Keratinocyte (primary cell): ENCODE measurements around the gene C6orf163. TPM values are rescaled to one million over a fixed set of nuclear protein-coding genes. Genes with fewer than 3 reads are reported as not detected.
"Not testable (repeated sequence)": the region's sequence is repeated elsewhere in the genome, so short reads cannot be mapped to it uniquely, and the experiment has no call there.

Experiments
- DNase-seq: peaks from one replicate; pipeline ENCODE4 v3.0.0-alpha.2; 2011; ENCODE audit warnings: low read depth, missing footprints, low spot score
- FAIRE-seq: peaks from 2 replicates; lab custom pipeline; 2011; peaks lifted over from hg19 to GRCh38; lab: Jason Lieb, UNC
- H2AFZ ChIP-seq: 2 replicates; pipeline ENCODE4 v1.6.0; 2012; ENCODE audit warnings: low read length, control low read depth, inconsistent platforms; ENCODE audit not compliant: control insufficient read depth
- H3K27ac ChIP-seq: 2 replicates; pipeline ENCODE4 v1.5.1; 2011; ENCODE audit warnings: low read length; ENCODE audit not compliant: control insufficient read depth, insufficient read depth
- H3K27me3 ChIP-seq: 3 replicates; pipeline ENCODE4 v1.6.0; 2011; ENCODE audit warnings: low read length; ENCODE audit not compliant: control insufficient read depth, insufficient read depth; ENCODE audit errors: extremely low read depth
- H3K36me3 ChIP-seq, 2 experiments: 2 replicates in 1 of 2; 3 replicates in 1 of 2; pipeline ENCODE4 v1.5.1; 2011; ENCODE audit warnings: low read length in 2 of 2, mild to moderate bottlenecking in 1 of 2; ENCODE audit not compliant: control insufficient read depth in 2 of 2, insufficient read depth in 2 of 2; ENCODE audit errors: extremely low read depth in 1 of 2
- H3K4me1 ChIP-seq: 3 replicates; pipeline ENCODE4 v1.5.1; 2011; ENCODE audit warnings: low read length; ENCODE audit not compliant: control insufficient read depth, insufficient read depth; ENCODE audit errors: extremely low read depth
- H3K4me2 ChIP-seq: 3 replicates; pipeline ENCODE4 v1.6.0; 2011; ENCODE audit warnings: low read depth, low read length; ENCODE audit not compliant: control insufficient read depth, insufficient read depth; ENCODE audit errors: extremely low read depth
- H3K4me3 ChIP-seq, 3 experiments: fragments of 200-600 bp in 1 of 3; sonication (generic) in 1 of 3; 2 replicates in 2 of 3; 3 replicates in 1 of 3; pipeline ENCODE4 v1.5.1; 2011 to 2016; ENCODE audit warnings: low read length in 3 of 3, mild to moderate bottlenecking in 3 of 3, control low read depth in 2 of 3, inconsistent platforms in 1 of 3, low read depth in 1 of 3, mixed read lengths in 1 of 3, mixed run types in 1 of 3, moderate library complexity in 1 of 3; ENCODE audit not compliant: control insufficient read depth in 2 of 3, insufficient read depth in 2 of 3; ENCODE audit errors: extremely low read depth in 1 of 3
- H3K79me2 ChIP-seq: 2 replicates; pipeline ENCODE4 v1.6.0; 2012; ENCODE audit warnings: low read length; ENCODE audit not compliant: control insufficient read depth, insufficient read depth
- H3K9ac ChIP-seq: 3 replicates; pipeline ENCODE4 v1.6.0; 2011; ENCODE audit warnings: low read length; ENCODE audit not compliant: control insufficient read depth, insufficient read depth; ENCODE audit errors: extremely low read depth
- H3K9me1 ChIP-seq: 3 replicates; pipeline ENCODE4 v1.6.0; 2011; ENCODE audit warnings: low read length; ENCODE audit not compliant: control insufficient read depth, insufficient read depth; ENCODE audit errors: extremely low read depth
- H3K9me3 ChIP-seq: 2 replicates; pipeline ENCODE4 v1.5.1; 2012; ENCODE audit warnings: low read depth, low read length; ENCODE audit not compliant: control insufficient read depth
- H4K20me1 ChIP-seq: 3 replicates; pipeline ENCODE4 v1.6.0; 2011; ENCODE audit warnings: low read length; ENCODE audit not compliant: control insufficient read depth, insufficient read depth; ENCODE audit errors: extremely low read depth
- CTCF ChIP-seq, 3 experiments: IDR thresholded peaks in 1 of 3; conservative IDR thresholded peaks in 1 of 3; optimal IDR thresholded peaks in 1 of 3; 2 replicates in 2 of 3; 3 replicates in 1 of 3; pipeline versions ENCODE3 to v1.5.1; 2011; ENCODE audit warnings: low read length in 3 of 3, mild to moderate bottlenecking in 3 of 3, moderate library complexity in 2 of 3, control low read depth in 1 of 3, inconsistent platforms in 1 of 3; ENCODE audit not compliant: insufficient read depth in 2 of 3; ENCODE audit errors: extremely low read depth in 1 of 3
- EZH2 ChIP-seq: IDR thresholded peaks from one replicate; pipeline ENCODE4 v1.6.1; 2012; ENCODE audit warnings: inconsistent platforms, mild to moderate bottlenecking, low read length, moderate library complexity
- dilution Hi-C: fragments of 300-500 bp; cut with MboI; formaldehyde crosslinking; loops from one replicate; pipeline ENCODE4 v1.7.0; 2020; ENCODE audit warnings: low sequenced_read_pairs; ENCODE audit not compliant: extremely low pct_ligation_motif_present
- polyA minus RNA-seq, 3 experiments: library from RNA; depleted of rRNA, polyadenylated mRNA; stranded (reverse); fragments of >200 nt; gene quantifications; 1 replicate in 1 of 3; 2 replicates in 1 of 3; 3 replicates in 1 of 3; pipeline ENCODE4 v1.2.3, GENCODE V29; 2011
- polyA plus RNA-seq, 5 experiments: library from polyadenylated mRNA; depleted of rRNA in 3 of 5; stranded (reverse) in 3 of 5; stranded (forward) in 1 of 5; unstranded in 1 of 5; fragments of >200 nt; gene quantifications; 1 replicate in 1 of 5; 2 replicates in 3 of 5; 3 replicates in 1 of 5; pipeline versions ENCODE4 v1.2.1 to v1.2.3, GENCODE V29; 2011 to 2012; ENCODE audit warnings: missing spikeins in 2 of 5, low read depth in 1 of 5, low replicate concordance in 1 of 5

Gene C6orf163
- polyA plus RNA-seq = 0.19 to 0.83 TPM (median 0.53 TPM) in 3 replicates
- 0.80 TPM for polyA plus RNA-seq (2011; ENCODE audit: low read depth)
- polyA plus RNA-seq (2011; cell fraction: cytosol; rRNA removed) = 0.12 and 0.16 TPM in 2 replicates
- 3.0 and 3.1 TPM in 2 replicates for polyA plus RNA-seq (2011; cell fraction: nucleus; rRNA removed)
- 0.13 and 0.51 TPM in 2 replicates for polyA plus RNA-seq (2012; ENCODE audit: low replicate concordance)
- polyA minus RNA-seq = 0.26 to 2.7 TPM (median 0.92 TPM) in 3 replicates
- not detected for polyA minus RNA-seq (2011; cell fraction: cytosol; rRNA and poly(A)+ RNA removed)
- 3.2 and 7.4 TPM in 2 replicates for polyA minus RNA-seq (2011; cell fraction: nucleus; rRNA and poly(A)+ RNA removed)

GRCh38 chr6:87344731-87345130 is at the start of gene C6orf163:
TSS of gene C6orf163 (plus strand) at chr6:87344813. CDS start at chr6:87345100, 287 bp downstream.
- no peak for DNase-seq
- Histone ChIP-seq H3K79me2 (no peaks in the 10 kb centered on the region), H2AFZ (no peak within 1 kb of the TSS), H3K4me3 (no peak within 1 kb of the TSS), H3K27ac (no peak within 1 kb of the TSS), H3K4me1 (no peaks in the 10 kb centered on the region), H3K27me3 (no peaks in the 10 kb centered on the region), H3K9ac (no peak within 1 kb of the TSS), H3K9me1 (no peaks in the 10 kb centered on the region), H3K36me3 (no peaks in the 10 kb centered on the region), H3K4me2 (no peak within 1 kb of the TSS), H4K20me1 (no peaks in the 10 kb centered on the region), H3K9me3 (no peaks in the 10 kb centered on the region)
- TF ChIP-seq CTCF (optimal IDR thresholded peaks at IDR 0.05 in 1 of 3, IDR thresholded peaks at IDR 0.05 in 1 of 3, conservative IDR thresholded peaks at IDR 0.05 in 1 of 3; ENCODE audit: extremely low read depth in 1 of 3, insufficient read depth in 2 of 3, low read length in 3 of 3) (no peak), EZH2 (no peak)
- no peak for FAIRE-seq
- dilution Hi-C loops = no loop called here

GRCh38 chr6:87297119-87297518 is 47.5 kb upstream of the C6orf163 start:
- Histone ChIP-seq H3K27me3 (peaks cover 3% of the 10 kb centered on the region), H3K9ac (no peak overlapping the region), H2AFZ (no peak overlapping the region), H3K4me2 (no peak overlapping the region), H3K79me2 (no peaks in the 10 kb centered on the region), H3K4me3 (no peak overlapping the region), H3K36me3 (no peaks in the 10 kb centered on the region), H3K9me3 (no peaks in the 10 kb centered on the region), H3K4me1 (no peaks in the 10 kb centered on the region), H3K9me1 (no peaks in the 10 kb centered on the region), H3K27ac (no peak overlapping the region), H4K20me1 (no peaks in the 10 kb centered on the region)
- TF ChIP-seq CTCF (optimal IDR thresholded peaks at IDR 0.05 in 1 of 3, IDR thresholded peaks at IDR 0.05 in 1 of 3, conservative IDR thresholded peaks at IDR 0.05 in 1 of 3; ENCODE audit: extremely low read depth in 1 of 3, insufficient read depth in 2 of 3, low read length in 3 of 3) (no peak), EZH2 (no peak)
- dilution Hi-C loops = no loop called here
- DNase-seq (no peak), FAIRE-seq (no peak)

- DNase-seq, H4K20me1 ChIP-seq, H2AFZ ChIP-seq, H3K36me3 ChIP-seq, H3K9ac ChIP-seq, H3K4me2 ChIP-seq, H3K27me3 ChIP-seq, dilution Hi-C loops, H3K27ac ChIP-seq, H3K79me2 ChIP-seq, H3K4me3 ChIP-seq, FAIRE-seq, H3K4me1 ChIP-seq, H3K9me3 ChIP-seq, H3K9me1 ChIP-seq: not testable (repeated sequence)
Measured at GRCh38 chr6:87301277-87301676, 43.3 kb upstream of the C6orf163 start.
